ENCODE data around the gene PLPP1. TPM values are rescaled to one million over a fixed set of nuclear protein-coding genes. Genes with fewer than 3 reads are reported as not detected.

The PLPP1 gene
- polyA plus RNA-seq, 1 of the 3 experiments (the other 2 are of a cell fraction) = 32.8 TPM

- ChIA-PET CTCF (interaction anchor here (1.2 kb wide), 1 partner anchor 11 kb away, joined by 4 read pairs; no protein-coding TSS in a partner anchor), POLR2A (no interaction called here)
- H3K27ac ChIP-seq (ENCODE audit: low read depth in 2 of 2, low read length in 1 of 2) = no peak overlapping the region
- WGBS (ENCODE audit: low lambda C conversion rate) = 93% methylated on average over 2 of the region's 2 CpGs
- TF ChIP-seq TEAD4 (IDR thresholded peaks at IDR 0.05; ENCODE audit: borderline replicate concordance, insufficient read depth) = no peak
- TF ChIP-seq EZH2phosphoT487 (IDR thresholded peaks at IDR 0.05; ENCODE audit: borderline replicate concordance, low read depth) = no peak
- TF ChIP-seq FOXM1 (IDR thresholded peaks at IDR 0.05; ENCODE audit: low read depth) = no peak
- no peak for TF ChIP-seq USF2 (IDR thresholded peaks at IDR 0.05; ENCODE audit: borderline replicate concordance, low read depth, low read length)
- no peak for TF ChIP-seq PBX3 (IDR thresholded peaks at IDR 0.05)
- no peak for TF ChIP-seq MEF2A (IDR thresholded peaks at IDR 0.05; ENCODE audit: borderline replicate concordance, low read depth)
- TF ChIP-seq ELF1 (IDR thresholded peaks at IDR 0.05) = no peak
- no peak for TF ChIP-seq MAX (IDR thresholded peaks at IDR 0.05; ENCODE audit: low read depth)
- TF ChIP-seq ZBTB33 (IDR thresholded peaks at IDR 0.05; ENCODE audit: borderline replicate concordance, low read depth) = no peak
- TF ChIP-seq SIN3A (IDR thresholded peaks at IDR 0.05; ENCODE audit: borderline replicate concordance, low read depth, low read length) = no peak
- no peak for TF ChIP-seq RAD21 (IDR thresholded peaks at IDR 0.05; ENCODE audit: low read length)
- TF ChIP-seq RCOR1 (IDR thresholded peaks at IDR 0.05; ENCODE audit: low read length) = no peak
- no peak for TF ChIP-seq GABPA (IDR thresholded peaks at IDR 0.05; ENCODE audit: low read depth)
- no peak for TF ChIP-seq TAF1 (IDR thresholded peaks at IDR 0.05; ENCODE audit: borderline replicate concordance, low read depth, low read length)
- TF ChIP-seq CHD2 (IDR thresholded peaks at IDR 0.05; ENCODE audit: low read length, partially characterized antibody) = no peak
- no peak for TF ChIP-seq CTCF (IDR thresholded peaks at IDR 0.05)
- TF ChIP-seq NRF1 (IDR thresholded peaks at IDR 0.05; ENCODE audit: low read depth, low read length) = no peak
- no peak overlapping the region for H3K4me3 ChIP-seq (ENCODE audit: low read depth in 2 of 2, low read length in 1 of 2)
- DNase-seq = no peak
- no peaks in the 10 kb centered on the region for H3F3A ChIP-seq (replicated peaks; ENCODE audit: insufficient read depth)
- H2AFZ ChIP-seq (ENCODE audit: low read depth) = no peak overlapping the region
- H3K36me3 ChIP-seq (replicated peaks in 1 of 2; ENCODE audit: control insufficient read depth in 1 of 2, insufficient read depth in 2 of 2, low read length in 1 of 2) = no peaks in the 10 kb centered on the region
- H3K4me2 ChIP-seq = no peak overlapping the region
- H3K4me1 ChIP-seq (ENCODE audit: control insufficient read depth in 1 of 2, insufficient read depth in 2 of 2, low read depth in 1 of 2, low read length in 1 of 2) = no peaks in the 10 kb centered on the region
- H4K20me1 ChIP-seq (ENCODE audit: insufficient read depth) = peaks cover 17% of the 10 kb centered on the region; the same call in 1 of the 2 replicates
- H3K9me2 ChIP-seq = no peaks in the 10 kb centered on the region
- H3K27me3 ChIP-seq (ENCODE audit: insufficient read depth) = no peaks in the 10 kb centered on the region
- H3K79me2 ChIP-seq (ENCODE audit: insufficient read depth) = peaks cover 51% of the 10 kb centered on the region
- H3K9me3 ChIP-seq = no peaks in the 10 kb centered on the region
- no peak overlapping the region for H3K9ac ChIP-seq
Observed at GRCh38 chr5:55520117-55520839, 14.5 kb downstream of the PLPP1 start.

All from SK-N-SH (cell line).